OCI-LY3 (cell line): ENCODE measurements around the gene PCED1B.

Source experiments
- EZH2phosphoT487 ChIP-seq: fragments of 200-600 bp; shearing (Covaris generic); IDR thresholded peaks from 2 replicates; pipeline ENCODE4 v1.6.1; 2018; ENCODE audit warnings: antibody characterized with exemption, mixed run types, low read depth
- TF ChIP-seq, protein P1 (sequence below): fragments of 200-600, 300-600 bp; sonication (generic); IDR thresholded peaks from 2 replicates; pipeline ENCODE4 v1.5.1; 2014; ENCODE audit warnings: antibody characterized with exemption, low read length, low read depth

DNA sequence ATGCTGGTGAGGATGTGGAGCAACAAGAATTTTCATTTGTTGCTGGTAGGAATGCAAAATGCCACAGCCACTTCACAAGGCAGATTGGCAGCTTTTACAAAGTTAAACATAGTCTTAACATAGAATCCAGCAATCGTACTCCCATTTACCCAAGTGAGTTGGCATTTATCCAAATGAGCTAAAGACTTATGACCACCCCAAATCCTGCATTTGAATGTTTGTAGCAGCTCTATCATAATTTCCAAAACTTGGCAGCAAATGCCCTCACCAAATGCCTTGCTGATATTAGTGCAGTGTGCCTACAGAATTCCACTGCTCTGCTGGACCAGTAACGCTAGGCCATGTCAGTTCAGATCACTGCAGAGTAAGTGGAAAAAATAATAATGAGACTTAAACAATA lies 121.0 kb downstream of the PCED1B start:
- TF ChIP-seq, protein P1, sequence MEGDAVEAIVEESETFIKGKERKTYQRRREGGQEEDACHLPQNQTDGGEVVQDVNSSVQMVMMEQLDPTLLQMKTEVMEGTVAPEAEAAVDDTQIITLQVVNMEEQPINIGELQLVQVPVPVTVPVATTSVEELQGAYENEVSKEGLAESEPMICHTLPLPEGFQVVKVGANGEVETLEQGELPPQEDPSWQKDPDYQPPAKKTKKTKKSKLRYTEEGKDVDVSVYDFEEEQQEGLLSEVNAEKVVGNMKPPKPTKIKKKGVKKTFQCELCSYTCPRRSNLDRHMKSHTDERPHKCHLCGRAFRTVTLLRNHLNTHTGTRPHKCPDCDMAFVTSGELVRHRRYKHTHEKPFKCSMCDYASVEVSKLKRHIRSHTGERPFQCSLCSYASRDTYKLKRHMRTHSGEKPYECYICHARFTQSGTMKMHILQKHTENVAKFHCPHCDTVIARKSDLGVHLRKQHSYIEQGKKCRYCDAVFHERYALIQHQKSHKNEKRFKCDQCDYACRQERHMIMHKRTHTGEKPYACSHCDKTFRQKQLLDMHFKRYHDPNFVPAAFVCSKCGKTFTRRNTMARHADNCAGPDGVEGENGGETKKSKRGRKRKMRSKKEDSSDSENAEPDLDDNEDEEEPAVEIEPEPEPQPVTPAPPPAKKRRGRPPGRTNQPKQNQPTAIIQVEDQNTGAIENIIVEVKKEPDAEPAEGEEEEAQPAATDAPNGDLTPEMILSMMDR, result no peak
- TF ChIP-seq EZH2phosphoT487, result no peak
